Left ventricle myocardium inferior (tissue), 1 donor: ENCODE data around the gene TMEM128. TPM values are rescaled to one million over a fixed set of nuclear protein-coding genes. Genes with fewer than 3 reads are reported as not detected.
"Not testable (repeated sequence)": the region's sequence is repeated elsewhere in the genome, so short reads cannot be mapped to it uniquely, and the experiment has no call there.

Source experiments
- DNase-seq: peaks from one replicate; pipeline ENCODE4 v3.0.0-alpha.2; 2020
- H3K27ac ChIP-seq: fragments of 200-600 bp; replicated peaks from 2 replicates; pipeline ENCODE4 v1.8.0; 2021
- H3K27me3 ChIP-seq: fragments of 200-600 bp; 2 replicates; pipeline ENCODE4 v1.8.0; 2021; ENCODE audit warnings: low read depth
- H3K36me3 ChIP-seq: fragments of 200-600 bp; 2 replicates; pipeline ENCODE4 v1.8.0; 2021
- H3K4me1 ChIP-seq: fragments of 200-600 bp; 2 replicates; pipeline ENCODE4 v1.8.0; 2021
- H3K4me3 ChIP-seq: fragments of 200-600 bp; 2 replicates; pipeline ENCODE4 v1.8.0; 2021; ENCODE audit warnings: mild to moderate bottlenecking, moderate library complexity
- H3K9me3 ChIP-seq: fragments of 200-600 bp; replicated peaks from 2 replicates; pipeline ENCODE4 v1.8.0; 2021
- intact Hi-C: fragments of 100-400 bp; cut with micrococcal nuclease; formaldehyde crosslinking; loops from one replicate; pipeline ENCODE4 v1.11.0; 2022
- total RNA-seq: library from RNA; stranded (reverse); fragmentation: NEBNext Ultra II Directional; extraction: Animal tissue kit (Norgen Biotek cat#: 25700); gene quantifications from one replicate; pipeline ENCODE4 v1.2.1, GENCODE V29; 2021
- TF ChIP-seq, protein P1 (sequence below): fragments of 200-600 bp; IDR thresholded peaks from 2 replicates; pipeline ENCODE4 v1.8.0; 2021; ENCODE audit warnings: antibody characterized with exemption, mild to moderate bottlenecking, borderline replicate concordance
- donor health status: DM: no; HTN: yes; CAD: no; lungs with severe emphysema.

The TMEM128 gene
- total RNA-seq, 1 donor from 2014 or later = 9.8 TPM

DNA sequence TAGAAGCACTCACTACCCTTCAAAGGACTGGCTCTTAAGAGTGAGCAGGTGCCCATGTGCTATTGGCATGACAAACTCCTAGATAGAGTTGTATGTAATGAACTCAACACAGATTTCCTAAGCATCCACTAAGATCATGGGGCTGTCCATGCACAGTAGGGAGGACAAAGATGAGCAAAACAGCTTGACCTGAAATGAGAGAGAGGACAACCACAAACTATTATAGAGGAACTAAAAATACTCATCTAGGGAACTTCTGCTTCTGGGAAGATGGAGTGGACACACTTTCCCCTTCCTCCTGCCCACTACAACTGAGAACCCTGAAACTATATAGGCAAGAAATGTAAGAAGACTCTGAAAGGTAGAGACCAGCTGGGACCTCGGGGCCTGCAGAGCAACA is 20.8 kb upstream of the TMEM128 start:
- TF ChIP-seq, protein P1, sequence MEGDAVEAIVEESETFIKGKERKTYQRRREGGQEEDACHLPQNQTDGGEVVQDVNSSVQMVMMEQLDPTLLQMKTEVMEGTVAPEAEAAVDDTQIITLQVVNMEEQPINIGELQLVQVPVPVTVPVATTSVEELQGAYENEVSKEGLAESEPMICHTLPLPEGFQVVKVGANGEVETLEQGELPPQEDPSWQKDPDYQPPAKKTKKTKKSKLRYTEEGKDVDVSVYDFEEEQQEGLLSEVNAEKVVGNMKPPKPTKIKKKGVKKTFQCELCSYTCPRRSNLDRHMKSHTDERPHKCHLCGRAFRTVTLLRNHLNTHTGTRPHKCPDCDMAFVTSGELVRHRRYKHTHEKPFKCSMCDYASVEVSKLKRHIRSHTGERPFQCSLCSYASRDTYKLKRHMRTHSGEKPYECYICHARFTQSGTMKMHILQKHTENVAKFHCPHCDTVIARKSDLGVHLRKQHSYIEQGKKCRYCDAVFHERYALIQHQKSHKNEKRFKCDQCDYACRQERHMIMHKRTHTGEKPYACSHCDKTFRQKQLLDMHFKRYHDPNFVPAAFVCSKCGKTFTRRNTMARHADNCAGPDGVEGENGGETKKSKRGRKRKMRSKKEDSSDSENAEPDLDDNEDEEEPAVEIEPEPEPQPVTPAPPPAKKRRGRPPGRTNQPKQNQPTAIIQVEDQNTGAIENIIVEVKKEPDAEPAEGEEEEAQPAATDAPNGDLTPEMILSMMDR = no peak
- H3K4me1 ChIP-seq = no peaks in the 10 kb centered on the region

DNA sequence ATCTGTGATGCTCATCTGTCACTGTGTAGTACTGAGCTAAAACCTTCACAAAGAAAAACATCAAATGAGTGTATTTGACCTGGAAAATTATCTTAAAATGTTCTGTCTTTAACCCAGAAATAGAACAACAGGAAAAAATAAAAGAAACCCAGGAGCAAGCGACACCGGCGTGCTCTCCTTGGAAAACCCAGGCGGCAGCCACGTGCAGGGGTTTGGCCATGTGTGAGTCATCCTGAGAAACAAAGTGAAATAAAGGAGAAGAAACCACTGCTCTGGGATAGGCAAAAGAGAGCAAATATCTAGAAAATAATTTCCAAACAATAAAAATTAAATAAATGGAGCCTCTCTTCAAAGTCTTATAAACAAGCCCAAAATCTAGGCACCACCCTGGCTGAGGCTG is 20.0 kb upstream of the TMEM128 start:
- Histone ChIP-seq H3K27ac (no peak overlapping the region), H3K4me1 (no peaks in the 10 kb centered on the region), H3K27me3 (no peaks in the 10 kb centered on the region), H3K36me3 (peaks cover 50% of the 10 kb centered on the region), H3K4me3 (no peak overlapping the region), H3K9me3 (no peaks in the 10 kb centered on the region)
- no peak for DNase-seq
- intact Hi-C loops = no loop called here
- TF ChIP-seq, protein P1 = no peak

More for the DNA sequence above, 20.8 kb upstream of the TMEM128 start:
- Histone ChIP-seq H3K36me3 (peaks cover 58% of the 10 kb centered on the region), H3K27ac (no peak overlapping the region), H3K9me3 (no peaks in the 10 kb centered on the region), H3K27me3 (no peaks in the 10 kb centered on the region), H3K4me3 (no peak overlapping the region)
- no peak for DNase-seq
- intact Hi-C loops = no loop called here

DNA sequence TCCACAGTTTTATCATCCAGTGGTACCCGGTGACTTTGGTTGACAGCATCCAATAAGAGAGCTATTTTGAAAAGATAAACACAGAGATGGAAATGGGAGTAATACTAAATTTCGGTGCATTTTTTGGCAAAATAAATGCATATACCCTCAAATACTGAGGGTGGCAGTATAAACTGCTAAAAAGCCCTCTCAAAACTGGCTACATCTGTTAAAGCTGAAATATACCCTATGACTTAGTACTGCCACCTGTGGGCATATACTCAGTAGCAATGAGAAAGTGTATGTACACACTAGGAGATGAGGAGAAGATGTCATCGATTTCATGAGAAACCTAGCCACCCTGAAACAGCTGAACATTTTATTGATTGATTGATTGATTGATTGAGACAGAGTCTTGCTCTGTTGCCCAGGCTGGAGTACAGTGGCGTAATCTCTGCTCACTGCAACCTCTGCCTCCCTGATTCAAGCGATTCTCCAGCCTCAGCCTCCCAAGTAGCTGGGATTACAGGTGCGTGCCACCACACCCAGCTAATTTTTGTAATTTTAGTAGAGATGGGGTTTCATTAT is 12.2 kb upstream of the TMEM128 start:
- Histone ChIP-seq H3K4me3 (peak overlapping the region; percentile 3), H3K9me3 (no peaks in the 10 kb centered on the region), H3K27ac (no peak overlapping the region), H3K36me3 (no peaks in the 10 kb centered on the region), H3K27me3 (no peaks in the 10 kb centered on the region), H3K4me1 (no peaks in the 10 kb centered on the region)
- DNase-seq = no peak
- TF ChIP-seq, protein P1 = no peak
- intact Hi-C loops = no loop called here

DNA sequence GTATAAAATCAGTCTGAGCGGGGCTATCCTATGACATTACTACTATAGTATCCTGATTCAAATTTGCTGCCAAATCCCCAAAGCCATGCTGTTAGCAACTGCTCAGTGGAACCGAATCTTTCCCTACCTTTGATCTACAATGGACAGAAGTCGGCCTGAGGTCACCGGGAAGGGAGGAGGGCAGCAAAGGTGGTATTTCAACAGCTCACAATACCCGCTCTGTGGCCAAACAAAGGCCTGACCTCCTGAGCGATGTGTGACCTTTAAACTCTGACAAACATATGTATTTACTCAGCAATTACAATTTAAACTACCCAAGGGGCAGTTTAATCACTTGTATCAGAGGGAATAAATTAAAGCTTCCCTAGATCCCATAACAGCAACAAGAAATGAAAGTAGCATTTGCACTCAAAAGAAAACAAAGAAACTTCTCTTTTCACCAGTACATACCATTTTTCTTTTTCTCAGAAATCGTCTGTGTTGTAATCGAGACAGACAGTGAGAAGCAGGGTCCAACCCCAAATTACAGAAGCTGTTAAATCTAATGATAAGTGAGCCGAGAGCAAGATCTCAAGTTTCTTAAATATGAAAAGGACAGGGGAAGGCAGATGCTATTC is 11.6 kb upstream of the TMEM128 start:
- Histone ChIP-seq H3K4me3 (peak overlapping the region; percentile 3), H3K4me1 (no peaks in the 10 kb centered on the region), H3K36me3 (no peaks in the 10 kb centered on the region), H3K27ac (no peak overlapping the region), H3K27me3 (no peaks in the 10 kb centered on the region), H3K9me3 (no peaks in the 10 kb centered on the region)
- no peak for DNase-seq
- TF ChIP-seq, protein P1 = no peak
- intact Hi-C loops = no loop called here

DNA sequence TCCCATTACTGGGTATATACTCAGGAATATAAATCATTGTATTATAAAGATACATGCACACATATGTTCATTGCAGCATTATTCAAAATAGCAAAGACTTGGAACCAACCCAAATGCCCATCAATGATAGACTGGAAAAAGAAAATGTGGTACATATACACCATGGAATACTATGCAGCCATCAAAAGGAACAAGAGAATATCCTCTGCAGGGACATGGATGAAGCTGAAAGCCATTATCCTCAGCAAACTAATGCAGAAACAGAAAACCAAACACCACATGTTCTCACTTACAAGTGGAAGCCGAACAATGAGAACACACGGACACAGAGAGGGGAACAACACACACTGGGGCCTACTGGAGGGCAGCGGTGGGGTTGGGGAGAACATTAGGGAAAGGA is 9.7 kb upstream of the TMEM128 start:
- DNase-seq, H3K4me3 ChIP-seq, intact Hi-C loops, H3K9me3 ChIP-seq, H3K36me3 ChIP-seq, H3K27me3 ChIP-seq, H3K4me1 ChIP-seq, H3K27ac ChIP-seq: not testable (repeated sequence)

DNA sequence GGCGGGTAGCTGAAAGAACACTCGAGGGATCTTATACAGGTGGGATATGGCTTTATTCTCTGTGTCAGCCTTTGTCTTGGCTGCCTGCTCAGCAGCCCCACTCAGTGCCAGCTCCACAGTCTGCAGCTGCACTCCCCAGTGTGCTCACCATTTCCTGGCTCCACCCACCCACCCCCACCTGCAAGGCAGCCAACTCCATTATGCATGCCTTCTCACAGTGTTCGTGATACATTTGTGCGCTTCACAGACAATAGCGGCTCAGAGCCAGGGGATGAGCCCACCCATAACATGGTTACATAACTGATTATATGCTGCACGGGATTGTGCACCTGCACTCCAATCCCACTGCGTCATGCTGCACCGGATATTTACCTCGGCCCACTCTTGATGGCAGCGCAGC is 8.8 kb upstream of the TMEM128 start:
- intact Hi-C loops = no loop called here
- Histone ChIP-seq H3K27me3 (no peaks in the 10 kb centered on the region), H3K36me3 (no peaks in the 10 kb centered on the region), H3K9me3 (no peaks in the 10 kb centered on the region), H3K4me1 (peaks cover 3% of the 10 kb centered on the region), H3K27ac (no peak overlapping the region), H3K4me3 (no peak overlapping the region)
- TF ChIP-seq, protein P1 = no peak
- DNase-seq = no peak
